HTERT RPE-1 (cell line): Measurements from ENCODE around the gene MEF2C.
"Not testable (repeated sequence)": the region's sequence is repeated elsewhere in the genome, so short reads cannot be mapped to it uniquely, and the experiment has no call there.

Experiments used
- in situ Hi-C: fragments of 300-500 bp; cut with MboI; formaldehyde crosslinking; loops from 4 replicates; pipeline ENCODE4 v1.14.3; 2020; ENCODE audit warnings: low sequenced_read_pairs

The MEF2C gene

GRCh38 chr5:88808153-88808552 is 74.8 kb downstream of the MEF2C start:
- in situ Hi-C loops: no loop called here

DNA sequence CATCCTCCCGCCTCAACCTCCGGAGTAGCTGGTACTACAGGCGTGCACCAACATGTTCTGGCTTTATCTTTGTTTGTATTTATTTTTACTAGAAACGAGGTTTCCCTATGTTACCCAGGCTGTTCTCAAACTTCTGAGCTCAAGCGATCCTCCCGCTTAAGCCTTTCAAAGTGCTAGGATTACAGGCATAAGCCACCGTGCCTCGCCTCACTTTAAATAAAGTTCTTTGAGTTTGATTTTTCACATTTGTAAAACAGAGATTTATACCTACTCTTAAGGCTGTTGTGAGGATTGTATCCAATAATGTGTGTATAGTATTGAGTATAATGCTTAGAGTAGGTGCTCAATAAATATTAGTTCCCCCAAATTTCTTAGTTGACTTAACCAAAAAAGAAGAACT is 75.7 kb downstream of the MEF2C start:
- in situ Hi-C loops: no loop called here

DNA sequence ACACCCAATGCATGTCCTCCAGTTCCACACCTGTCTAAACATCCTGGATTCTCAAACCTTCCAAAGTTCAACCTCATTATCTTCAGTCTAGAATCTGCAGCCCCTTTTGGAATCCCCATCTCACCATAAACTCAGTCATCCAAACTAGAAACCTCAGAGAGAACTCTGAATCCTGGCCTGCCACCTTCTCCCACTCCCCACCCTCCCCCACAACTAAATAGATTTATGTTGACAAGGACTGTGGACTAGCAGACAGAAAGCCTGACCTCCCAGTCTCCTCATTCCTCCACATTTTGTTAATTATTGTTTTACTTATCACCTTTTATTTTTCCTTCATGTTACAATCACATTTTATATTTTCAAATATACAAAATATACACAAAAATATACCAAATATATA is 76.6 kb downstream of the MEF2C start:
- in situ Hi-C loops: no loop called here

GRCh38 chr5:88805151-88805784 is 77.7 kb downstream of the MEF2C start:
- in situ Hi-C loops: no loop called here

GRCh38 chr5:88804444-88804843 is 78.5 kb downstream of the MEF2C start:
- in situ Hi-C loops: no loop called here

DNA sequence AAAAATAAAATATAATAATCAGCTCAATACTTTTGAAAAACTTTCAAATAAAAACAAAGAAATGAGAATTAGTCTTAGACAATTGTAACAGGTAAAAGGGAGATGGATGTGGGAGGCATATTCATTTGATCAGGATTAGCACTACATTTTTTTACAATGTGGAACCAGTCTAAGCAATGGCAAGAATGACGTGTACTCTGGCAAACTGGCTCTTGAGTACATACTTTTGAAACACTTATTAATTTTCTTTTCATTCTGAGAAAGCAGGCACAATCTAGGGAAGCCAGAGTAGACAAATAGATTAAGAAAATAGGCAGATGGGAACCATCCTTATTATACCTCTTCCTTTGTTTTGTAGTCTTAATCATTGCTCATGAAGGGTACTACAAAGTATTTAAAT is 79.7 kb downstream of the MEF2C start:
- in situ Hi-C loops: no loop called here

- in situ Hi-C loops: no loop called here
These were observed 82.9 kb downstream of the MEF2C start for GRCh38 chr5:88799938-88800535.

DNA sequence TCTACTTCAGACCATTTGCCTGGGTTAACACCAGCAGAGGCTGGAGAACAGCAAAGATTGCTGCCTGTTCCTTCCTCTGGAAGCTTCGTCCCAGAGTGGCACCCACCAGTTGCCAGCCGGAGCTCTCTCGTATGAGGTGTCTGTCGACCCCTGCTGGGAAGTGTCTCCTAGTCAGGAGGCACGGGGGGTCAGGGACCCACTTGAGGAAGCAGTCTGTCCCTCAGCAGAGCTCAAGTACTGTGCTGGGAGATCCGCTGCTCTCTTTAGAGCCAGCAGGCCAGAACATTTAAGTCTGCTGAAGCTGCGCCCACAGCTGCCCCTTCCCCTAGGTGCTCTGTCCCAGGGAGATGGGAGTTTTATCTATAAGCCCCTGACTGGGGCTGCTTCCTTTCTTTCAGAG is 84.1 kb downstream of the MEF2C start:
- in situ Hi-C loops: not testable (repeated sequence)

DNA sequence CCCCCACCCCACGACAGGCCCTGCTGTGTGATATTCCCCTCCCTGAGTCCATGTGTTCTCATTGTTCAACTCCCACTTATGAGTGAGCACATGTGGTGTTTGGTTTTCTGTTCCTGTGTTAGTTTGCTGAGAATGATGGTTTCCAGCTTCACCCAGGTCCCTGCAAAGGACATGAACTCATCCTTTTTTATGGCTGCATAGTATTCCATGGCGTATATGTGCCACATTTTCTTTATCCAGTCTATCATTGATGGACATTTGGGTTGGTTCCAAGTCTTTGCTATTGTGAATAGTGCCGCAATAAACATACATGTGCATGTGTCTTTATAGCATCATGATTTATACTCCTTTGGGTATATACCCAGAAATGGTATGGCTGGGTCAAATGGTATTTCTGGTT is 89.2 kb downstream of the MEF2C start:
- in situ Hi-C loops: not testable (repeated sequence)

GRCh38 chr5:88792144-88792840 is 90.7 kb downstream of the MEF2C start:
- in situ Hi-C loops: no loop called here

DNA sequence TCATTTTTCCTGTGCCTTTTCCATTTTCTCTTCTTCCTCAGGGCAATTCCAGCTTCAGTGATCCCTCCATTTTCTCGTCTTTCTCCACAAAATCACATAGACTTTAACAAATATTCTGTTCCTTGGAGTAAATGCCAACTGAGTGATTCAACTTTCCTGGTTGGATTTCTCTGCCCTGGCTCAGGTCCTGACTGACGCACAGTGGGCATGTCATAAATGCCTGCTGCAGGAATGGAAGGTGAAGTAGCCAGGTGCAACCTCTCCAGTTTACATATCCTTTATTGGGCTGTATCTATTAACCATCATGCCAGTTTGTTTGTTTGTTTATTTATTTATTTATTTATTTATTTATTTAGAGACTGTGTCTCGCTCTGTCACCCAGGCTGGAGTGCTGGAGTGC is 95.1 kb downstream of the MEF2C start:
- in situ Hi-C loops: no loop called here

DNA sequence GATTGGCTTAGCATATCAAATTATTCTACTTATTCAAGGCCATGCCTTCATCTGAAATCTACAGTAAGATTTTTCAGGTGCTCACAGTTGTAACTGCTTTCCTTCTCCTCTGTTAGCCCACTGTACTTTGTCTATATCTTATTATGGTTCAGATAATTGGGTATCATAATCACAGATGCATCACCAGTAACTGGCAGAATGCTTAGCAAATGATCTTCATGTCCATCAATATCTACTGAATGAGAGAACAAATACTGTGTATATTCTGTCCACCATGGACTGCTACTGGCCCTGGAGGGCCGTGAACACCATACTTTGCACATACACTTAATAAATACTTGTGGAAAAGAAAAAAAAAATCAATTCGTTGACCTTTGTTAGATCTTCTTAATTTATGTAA is 96.2 kb downstream of the MEF2C start:
- in situ Hi-C loops: no loop called here

- in situ Hi-C loops: no loop called here
These were observed 97.0 kb downstream of the MEF2C start for GRCh38 chr5:88785746-88786565.

DNA sequence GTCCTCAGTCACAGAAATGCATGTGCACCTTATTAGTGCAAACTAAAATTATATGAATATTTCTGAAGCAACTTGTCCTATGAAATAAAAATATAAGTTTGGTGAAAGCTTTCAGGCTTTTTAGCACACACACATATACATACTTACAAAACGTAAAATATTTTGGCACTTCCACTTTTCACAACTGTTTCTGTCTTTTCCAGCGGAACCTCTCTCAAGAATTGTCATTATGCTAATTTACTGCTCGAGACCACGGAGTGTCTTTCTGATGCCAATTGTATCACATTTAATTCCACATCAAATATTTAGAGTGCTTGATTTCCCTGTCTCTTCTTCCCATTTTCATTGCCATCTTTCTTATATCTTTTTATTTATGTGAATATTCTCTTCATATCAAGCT is 100.4 kb downstream of the MEF2C start:
- in situ Hi-C loops: no loop called here

DNA sequence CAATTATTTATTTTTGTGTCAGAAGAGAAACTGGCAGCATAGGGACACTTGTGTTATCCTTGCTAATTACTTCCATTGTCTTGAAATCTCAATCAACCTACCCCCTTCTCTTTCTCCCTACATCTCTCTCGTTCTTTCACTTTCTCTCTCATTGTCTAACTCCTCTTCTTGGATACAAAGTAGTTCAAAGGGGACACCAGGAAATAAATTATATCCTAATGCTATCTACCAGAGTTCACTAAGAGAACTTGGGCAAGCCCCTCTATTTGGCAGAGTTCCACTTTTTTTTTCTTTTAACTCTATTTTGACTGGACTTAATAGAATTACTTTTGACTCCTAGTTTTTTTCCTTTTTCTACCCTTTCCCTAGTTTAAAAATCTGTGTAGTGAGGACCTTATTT is 102.2 kb downstream of the MEF2C start:
- in situ Hi-C loops: no loop called here

- in situ Hi-C loops: no loop called here
These were observed 104.2 kb downstream of the MEF2C start for GRCh38 chr5:88778736-88779135.

- in situ Hi-C loops: no loop called here
These were observed 106.3 kb downstream of the MEF2C start for GRCh38 chr5:88776692-88777091.

DNA sequence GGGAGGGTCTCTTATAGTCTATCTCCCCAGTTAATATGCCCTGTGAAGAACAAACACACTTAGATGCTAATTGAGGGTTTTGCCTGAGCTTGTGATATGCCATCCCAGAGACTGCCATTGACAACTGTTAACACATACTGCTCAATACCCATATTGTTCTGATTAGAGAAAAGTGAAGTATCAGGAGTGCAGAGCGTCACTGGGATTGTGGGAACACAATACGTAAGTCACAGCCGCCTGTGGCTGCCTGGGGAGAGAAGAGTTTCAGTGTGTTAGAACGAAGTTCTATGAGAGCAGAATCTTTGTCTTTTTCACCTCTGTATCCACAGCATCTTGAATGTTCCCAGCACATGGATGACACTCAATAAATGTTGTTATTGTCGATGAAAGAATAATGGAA is 110.2 kb downstream of the MEF2C start:
- in situ Hi-C loops: no loop called here

- in situ Hi-C loops: no loop called here
These were observed 110.9 kb downstream of the MEF2C start for GRCh38 chr5:88772047-88772446.

DNA sequence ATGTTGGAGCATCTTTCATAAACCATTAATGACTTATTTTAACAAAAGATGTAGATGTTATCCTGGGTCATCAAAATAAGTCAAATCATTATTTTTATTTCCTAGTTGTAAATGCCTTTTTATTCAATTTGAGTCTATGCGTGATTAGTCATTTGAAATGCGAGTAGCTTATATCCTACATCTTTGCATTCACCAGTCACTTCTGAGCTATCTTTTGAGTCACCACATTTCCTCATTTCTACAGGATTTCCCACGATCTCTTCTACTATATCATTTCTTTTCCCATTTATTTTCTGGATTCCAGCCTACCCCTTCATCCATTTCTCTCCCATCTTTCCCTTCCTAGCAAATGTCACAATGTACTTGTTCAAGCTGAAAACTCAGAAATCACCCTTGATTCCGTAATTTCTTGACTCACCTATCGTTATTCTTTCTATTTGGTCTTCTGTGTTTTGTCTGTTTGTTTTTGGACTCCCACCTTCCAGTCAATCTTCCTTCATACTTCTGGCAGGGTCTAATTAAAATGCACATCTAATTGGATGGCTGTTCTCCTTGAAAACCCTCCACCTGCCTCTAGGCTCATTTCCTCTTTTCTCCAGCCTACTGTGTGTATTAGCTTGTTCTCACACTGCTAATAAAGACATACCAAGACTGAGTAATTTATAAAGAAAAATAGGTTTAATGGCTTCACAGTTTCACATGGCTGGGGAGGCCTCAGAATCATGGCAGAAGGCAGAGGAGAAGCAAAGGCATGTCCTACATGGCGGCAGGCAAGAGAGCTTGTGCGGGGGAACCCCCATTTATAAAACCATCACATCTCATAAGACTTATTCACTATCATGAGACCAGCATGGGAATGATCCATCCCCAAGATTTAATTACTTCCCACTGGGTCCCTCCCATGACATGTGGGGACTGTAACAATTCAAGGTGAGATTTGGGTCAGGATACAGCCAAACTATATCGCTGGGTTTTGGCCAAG is 112.4 kb downstream of the MEF2C start:
- in situ Hi-C loops: no loop called here
